Mucosa of descending colon (tissue), 3 donors: ENCODE data around the gene FBLN2. TPM values are rescaled to one million over a fixed set of nuclear protein-coding genes. Genes with fewer than 3 reads are reported as not detected.

ENCODE experiments used
- ATAC-seq: fragments of 200-7000 bp; cut with Tn5 transposase; one replicate; pipeline ENCODE4 v1.9.1; 2020; ENCODE audit warnings: mild to moderate bottlenecking, moderate library complexity
- DNase-seq, 3 donors: peaks; one replicate each; pipeline ENCODE4 v3.0.0-alpha.2; 2020
- H3K36me3 ChIP-seq: fragments of 200-600 bp; one replicate; pipeline ENCODE4 v1.8.0; 2021; ENCODE audit warnings: low read depth, mild to moderate bottlenecking
- H3K4me1 ChIP-seq: fragments of 200-600 bp; one replicate; pipeline ENCODE4 v1.8.0; 2021; ENCODE audit warnings: low read depth, mild to moderate bottlenecking
- H3K4me3 ChIP-seq: fragments of 200-600 bp; one replicate; pipeline ENCODE4 v1.8.0; 2021; ENCODE audit warnings: mild to moderate bottlenecking
- H3K9me3 ChIP-seq: fragments of 200-600 bp; one replicate; pipeline ENCODE4 v1.8.0; 2021; ENCODE audit warnings: mild to moderate bottlenecking
- CTCF ChIP-seq: fragments of 200-600 bp; IDR thresholded peaks from one replicate; pipeline ENCODE4 v1.8.0; 2022; ENCODE audit warnings: antibody characterized with exemption, mild to moderate bottlenecking
- intact Hi-C, 2 donors: fragments of 100-400 bp; cut with DNase I in 1 of 2; cut with micrococcal nuclease in 1 of 2; formaldehyde crosslinking; loops; one replicate each; pipeline versions ENCODE4 v1.11.0 to v1.11.1; 2022; cut with DNase I, micrococcal nuclease
- total RNA-seq, 3 donors: library from RNA; stranded (reverse); fragmentation: NEBNext Ultra II Directional in 2 of 3; extraction: Animal tissue kit (Norgen Biotek cat#: 25700) in 2 of 3; gene quantifications; one replicate each; pipeline versions ENCODE4 v1.2.1 to v1.2.4, GENCODE V29; 2021 to 2023
- donor health status: DM: no; HTN: no; CAD: no; lungs with moderate emphysema.
- donor health status: DM: no; HTN: no; CAD: no.
- donor health status: DM: no; HTN: yes; CAD: no.

Gene FBLN2
- total RNA-seq, 3 donors from 2014 or later: 10.2 to 48.9 (median 30.5) TPM

DNA sequence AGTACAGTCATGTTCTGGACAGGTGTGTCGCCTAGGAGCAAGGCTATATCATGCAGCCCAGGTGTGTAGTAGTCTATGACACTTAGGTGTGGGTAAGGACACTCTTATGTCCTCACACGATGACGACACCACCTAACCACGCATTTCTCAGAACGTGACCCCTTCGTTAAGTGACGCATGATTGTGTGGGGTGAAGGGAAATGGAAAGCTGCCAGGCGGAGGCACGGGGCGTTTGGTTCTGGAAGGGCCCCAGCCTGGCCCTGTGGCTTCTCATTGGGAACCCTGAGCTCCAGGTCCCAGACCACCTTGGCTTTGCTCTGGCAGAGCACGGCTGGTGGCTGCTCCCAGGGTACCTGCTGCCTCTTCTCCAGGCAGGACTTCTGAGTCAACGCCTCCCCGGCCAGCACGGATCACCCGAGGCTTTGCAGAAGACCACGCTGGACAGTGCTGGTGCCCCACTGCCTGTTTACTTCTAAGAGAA lies 39.3 kb downstream of the FBLN2 start:
- Histone ChIP-seq H3K9me3 (no peaks in the 10 kb centered on the region), H3K4me1 (no peaks in the 10 kb centered on the region), H3K36me3 (no peaks in the 10 kb centered on the region), H3K4me3 (no peak overlapping the region)
- no peak for TF ChIP-seq CTCF
- no peak for DNase-seq
- intact Hi-C loops: no loop called here
- no peak for ATAC-seq

- intact Hi-C loops: no loop called here
- TF ChIP-seq CTCF: no peak
- Histone ChIP-seq H3K4me1 (no peaks in the 10 kb centered on the region), H3K36me3 (no peaks in the 10 kb centered on the region), H3K9me3 (no peaks in the 10 kb centered on the region), H3K4me3 (no peak overlapping the region)
- ATAC-seq (no peak), DNase-seq (no peak)
These were observed 40.1 kb downstream of the FBLN2 start for GRCh38 chr3:13588993-13589392.

- no peaks in the 10 kb centered on the region for H3K36me3 ChIP-seq
- DNase-seq: no peak
- TF ChIP-seq CTCF: no peak
- H3K9me3 ChIP-seq: no peaks in the 10 kb centered on the region
- H3K4me1 ChIP-seq: no peaks in the 10 kb centered on the region
- H3K4me3 ChIP-seq: no peak overlapping the region
- intact Hi-C loops: no loop called here
- no peak for ATAC-seq
These were observed 42.1 kb downstream of the FBLN2 start for GRCh38 chr3:13590841-13591520.

GRCh38 chr3:13593615-13594014 lies 44.7 kb downstream of the FBLN2 start:
- intact Hi-C loops: no loop called here
- DNase-seq: no peak

GRCh38 chr3:13594146-13594545 lies 45.2 kb downstream of the FBLN2 start:
- intact Hi-C loops: no loop called here
- TF ChIP-seq CTCF: no peak
- no peak for ATAC-seq
- Histone ChIP-seq H3K4me3 (no peak overlapping the region), H3K9me3 (no peaks in the 10 kb centered on the region), H3K4me1 (no peaks in the 10 kb centered on the region), H3K36me3 (no peaks in the 10 kb centered on the region)
- no peak for DNase-seq

More at GRCh38 chr3:13593615-13594014, 44.7 kb downstream of the FBLN2 start:
- TF ChIP-seq CTCF: no peak
- Histone ChIP-seq H3K36me3 (no peaks in the 10 kb centered on the region), H3K9me3 (no peaks in the 10 kb centered on the region), H3K4me3 (no peak overlapping the region), H3K4me1 (no peaks in the 10 kb centered on the region)
- no peak for ATAC-seq
